Gastroesophageal sphincter (tissue), 4 donors: Measurements from ENCODE around the gene ANGEL2. TPM values are rescaled to one million over a fixed set of nuclear protein-coding genes. Genes with fewer than 3 reads are reported as not detected.
A peak's percentile ranks its signal among the peaks of the same experiment; 100 is the strongest.

ENCODE experiments used
- ATAC-seq: fragments of 150-250 bp; one replicate; pipeline ENCODE4 v1.9.1; 2016; ENCODE audit warnings: mild to moderate bottlenecking, moderate library complexity
- H3K27ac ChIP-seq, 4 donors: fragments of 200-600 bp; sonication (generic) in 3 of 4; 1 replicate in 3 of 4; 2 replicates in 1 of 4; pipeline ENCODE4 v1.5.1; 2016 to 2019
- H3K27me3 ChIP-seq: fragments of 200-600 bp; sonication (generic); one replicate; pipeline ENCODE4 v1.5.1; 2019
- H3K36me3 ChIP-seq, 2 donors: fragments of 200-600 bp; sonication (generic); one replicate each; pipeline ENCODE4 v1.5.1; 2019; ENCODE audit warnings: control low read depth in 1 of 2
- H3K4me1 ChIP-seq, 3 donors: fragments of 200-600 bp; sonication (generic); 1 replicate in 2 of 3; 2 replicates in 1 of 3; pipeline ENCODE4 v1.5.1; 2016 to 2019; ENCODE audit warnings: control low read depth in 2 of 3
- H3K4me3 ChIP-seq, 2 donors: fragments of 200-600 bp; sonication (generic); one replicate each; pipeline ENCODE4 v1.5.1; 2019; ENCODE audit warnings: mild to moderate bottlenecking in 1 of 2, moderate library complexity in 1 of 2
- H3K9me3 ChIP-seq, 3 donors: fragments of 200-600 bp; sonication (generic); one replicate each; pipeline ENCODE4 v1.5.1; 2017 to 2019; ENCODE audit warnings: control low read depth in 2 of 3
- CTCF ChIP-seq, 4 experiments: fragments of 200-600 bp in 2 of 4; fragments of 450-650 bp in 2 of 4; sonication (generic) in 1 of 4; IDR thresholded peaks; one replicate each; pipeline ENCODE4 v1.5.1; 2017 to 2019; ENCODE audit warnings: antibody characterized with exemption in 4 of 4, mild to moderate bottlenecking in 2 of 4, moderate library complexity in 2 of 4
- EP300 ChIP-seq: sonication (generic); formaldehyde crosslinking; IDR thresholded peaks from one replicate; pipeline ENCODE4 v1.6.1; 2017; ENCODE audit warnings: antibody characterized with exemption, mild to moderate bottlenecking
- POLR2A ChIP-seq, 2 donors: fragments of 450-650 bp; IDR thresholded peaks; one replicate each; pipeline ENCODE4 v1.6.1; 2017; ENCODE audit warnings: antibody characterized with exemption in 2 of 2, mild to moderate bottlenecking in 2 of 2, moderate library complexity in 1 of 2
- POLR2AphosphoS5 ChIP-seq: sonication (generic); formaldehyde crosslinking; IDR thresholded peaks from one replicate; pipeline ENCODE4 v1.6.1; 2017; ENCODE audit warnings: antibody characterized with exemption
- WGBS, 2 donors: methylation state at CpG; one replicate each; pipeline ENCODE4 v1.1.5; 2018; ENCODE audit warnings: low coverage in 1 of 2; 5-methylcytosine and 5-hydroxymethylcytosine counted together
- total RNA-seq, 4 donors: library from RNA; depleted of rRNA; stranded (reverse); fragments of >200 nt; gene quantifications; one replicate each; pipeline ENCODE4 v1.1.0, GENCODE V29; 2016

Gene ANGEL2
- total RNA-seq, 4 donors from 2014 or later: 20.9 to 85.1 (median 39.0) TPM

GRCh38 chr1:212950243-212951125, 65.2 kb downstream of the ANGEL2 start, which contains the start of gene VASH2:
Gene VASH2 (plus strand): TSS chr1:212950541. CDS start chr1:212951543, 1,002 bp downstream.
- Histone ChIP-seq H3K4me1 (peaks cover 0 to 40% (median 3%) of the 10 kb centered on the region in 3 donors), H3K4me3 (peak within 1 kb of the TSS; percentile 43 to 67), H3K9me3 (no peaks in the 10 kb centered on the region), H3K27ac (peak within 1 kb of the TSS in 3 of 4 donors; percentile 45 to 72 (median 60)), H3K36me3 (no peaks in the 10 kb centered on the region), H3K27me3 (peaks cover 25% of the 10 kb centered on the region)
- no peak for TF ChIP-seq CTCF (IDR thresholded peaks at IDR 0.05)
- TF ChIP-seq POLR2AphosphoS5: no peak
- TF ChIP-seq POLR2A (IDR thresholded peaks at IDR 0.05): no peak
- no peak for TF ChIP-seq EP300
- 0% methylated on average over 3 to 8 of the region's 61 CpGs for WGBS, 2 donors
- ATAC-seq: peak; percentile 97

DNA sequence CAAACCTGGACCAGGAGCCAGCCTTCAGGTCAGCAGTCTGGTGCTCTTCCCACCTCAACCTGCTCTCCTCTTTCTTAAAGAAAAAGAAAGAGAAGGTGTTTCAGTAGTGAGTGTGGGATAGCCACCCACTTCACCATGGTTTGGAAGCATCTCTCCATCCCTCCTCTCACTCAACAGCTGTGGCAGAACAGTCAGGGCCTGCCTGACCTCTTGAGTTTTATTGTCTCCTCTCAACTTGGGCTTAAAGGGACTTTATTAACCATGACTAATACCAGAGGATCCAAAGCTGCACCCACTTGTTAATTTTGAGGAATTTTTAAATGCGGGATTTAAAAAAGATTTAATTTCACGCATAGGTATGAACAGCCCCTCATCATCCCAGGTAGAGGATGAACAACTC, 65.9 kb downstream of the ANGEL2 start:
- peaks cover 25% of the 10 kb centered on the region for H3K27me3 ChIP-seq
- no peaks in the 10 kb centered on the region for H3K36me3 ChIP-seq
- WGBS, 2 donors: 47 to 60% methylated on average over 1 to 2 of the region's 2 CpGs
- peak overlapping the region in 2 of 4 donors; percentile 45 to 72 for H3K27ac ChIP-seq
- H3K9me3 ChIP-seq: no peaks in the 10 kb centered on the region
- no peak for TF ChIP-seq POLR2A (IDR thresholded peaks at IDR 0.05)
- no peak for TF ChIP-seq POLR2AphosphoS5
- TF ChIP-seq CTCF (IDR thresholded peaks at IDR 0.05): no peak
- TF ChIP-seq EP300: no peak
- H3K4me3 ChIP-seq: peak overlapping the region in 1 of 2 donors; percentile 67
- peaks cover 0 to 47% (median 3%) of the 10 kb centered on the region in 3 donors for H3K4me1 ChIP-seq
- no peak for ATAC-seq

DNA sequence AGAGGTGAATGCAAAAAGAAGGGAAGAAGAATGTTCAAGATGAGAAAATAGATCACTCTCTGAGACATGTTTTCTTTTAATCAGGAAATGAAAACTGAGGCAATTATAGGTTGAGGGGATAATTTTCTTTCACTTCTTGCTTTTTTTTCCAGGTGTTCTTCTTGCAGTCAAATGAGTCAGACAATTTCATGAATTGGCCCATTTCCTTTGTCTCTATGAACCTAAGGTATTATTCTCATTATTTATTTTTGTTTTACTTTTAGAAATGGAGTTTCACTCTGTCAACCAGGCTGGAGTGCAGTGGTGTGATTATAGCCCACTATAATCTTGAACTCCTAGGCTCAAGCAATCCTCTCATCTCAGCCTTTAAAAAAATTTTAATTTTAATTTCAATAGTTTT, 68.8 kb downstream of the ANGEL2 start:
- H3K27ac ChIP-seq: no peak overlapping the region
- no peaks in the 10 kb centered on the region for H3K36me3 ChIP-seq
- no peak for TF ChIP-seq CTCF (IDR thresholded peaks at IDR 0.05)
- no peak for TF ChIP-seq EP300
- no peaks in the 10 kb centered on the region for H3K9me3 ChIP-seq
- H3K4me3 ChIP-seq: no peak overlapping the region
- peaks cover 0 to 35% (median 3%) of the 10 kb centered on the region in 3 donors for H3K4me1 ChIP-seq
- ATAC-seq: no peak
- H3K27me3 ChIP-seq: peaks cover 20% of the 10 kb centered on the region

- Histone ChIP-seq H3K9me3 (peaks cover 0 to 4% (median 0%) of the 10 kb centered on the region in 3 donors), H3K4me1 (peaks cover 0 to 23% (median 0%) of the 10 kb centered on the region in 3 donors), H3K4me3 (no peak overlapping the region), H3K36me3 (no peaks in the 10 kb centered on the region), H3K27ac (peak overlapping the region in 1 of 4 donors; percentile 62), H3K27me3 (peaks cover 9% of the 10 kb centered on the region)
- no peak for ATAC-seq
- 72 to 94% methylated on average over 4 of the region's 4 CpGs for WGBS, 2 donors
- TF ChIP-seq POLR2AphosphoS5 (no peak), EP300 (no peak), CTCF (IDR thresholded peaks at IDR 0.05) (no peak), POLR2A (IDR thresholded peaks at IDR 0.05) (no peak)
Measured at GRCh38 chr1:212945463-212946160, 70.1 kb downstream of the ANGEL2 start.
